Spleen (tissue), 7 donors: ENCODE data around the gene AHDC1.

Source experiments
- CTCF ChIP-seq, 11 experiments: fragments of 200-600 bp in 7 of 11; fragments of 450-650 bp in 4 of 11; sonication (generic) in 4 of 11; IDR thresholded peaks in 8 of 11; conservative IDR thresholded peaks in 3 of 11; 1 replicate in 7 of 11; 2 replicates in 4 of 11; pipeline versions ENCODE4 v1.4.0 to v1.8.0; 2016 to 2021; ENCODE audit warnings: antibody characterized with exemption in 11 of 11, inconsistent platforms in 4 of 11, mild to moderate bottlenecking in 1 of 11
- POLR2A ChIP-seq, 3 donors: fragments of 450-650 bp; IDR thresholded peaks; one replicate each; pipeline ENCODE4 v1.5.1; 2017; ENCODE audit warnings: antibody characterized with exemption in 3 of 3, mild to moderate bottlenecking in 1 of 3
- donor health status: DM: no; HTN: no; CAD: no; lungs with moderate emphysema.
- donor health status: DM: no; HTN: no; CAD: no.
- donor health status: DM: no; HTN: no; CAD: no.

GRCh38 chr1:27569506-27570291, 34.2 kb downstream of the AHDC1 start:
- TF ChIP-seq CTCF (IDR thresholded peaks at IDR 0.05 in 8 of 11, conservative IDR thresholded peaks at IDR 0.05 in 3 of 11) (no peak), POLR2A (IDR thresholded peaks at IDR 0.05) (no peak)
